ENCODE measurements around the gene CLCN1.

CLCN1 gene

GRCh38 chr7:143369678-143370651 lies 54.1 kb downstream of the CLCN1 start:
- DNase-seq = no peak

- peak; percentile 59 for DNase-seq
Measured at GRCh38 chr7:143372070-143372469, 56.2 kb downstream of the CLCN1 start.

- no peak for DNase-seq
Measured at GRCh38 chr7:143373255-143373794, 57.4 kb downstream of the CLCN1 start.

- DNase-seq = no peak
Measured at GRCh38 chr7:143374561-143374960, 58.6 kb downstream of the CLCN1 start.

- DNase-seq = peak; percentile 50
Measured at GRCh38 chr7:143375298-143376034, 59.6 kb downstream of the CLCN1 start.

- DNase-seq = no peak
Measured at GRCh38 chr7:143376396-143376795, 60.5 kb downstream of the CLCN1 start.

GRCh38 chr7:143379611-143380259 lies 63.8 kb downstream of the CLCN1 start:
- no peak for DNase-seq

- peak; percentile 90 for DNase-seq
Measured at GRCh38 chr7:143380260-143380645, 64.3 kb downstream of the CLCN1 start.

- DNase-seq = peak; percentile 91
Measured at GRCh38 chr7:143380646-143381426, 64.9 kb downstream of the CLCN1 start, which contains the start of gene ZYX. Gene ZYX, plus strand, starts transcription at chr7:143381345. Its CDS starts 227 bp downstream, at chr7:143381572.

- no peak for DNase-seq
Measured at GRCh38 chr7:143381427-143382125, 65.7 kb downstream of the CLCN1 start.

GRCh38 chr7:143382126-143382790 lies 66.3 kb downstream of the CLCN1 start:
- no peak for DNase-seq

GRCh38 chr7:143382791-143383641 lies 67.1 kb downstream of the CLCN1 start:
- DNase-seq = no peak

GRCh38 chr7:143383642-143383957 lies 67.7 kb downstream of the CLCN1 start:
- no peak for DNase-seq

- DNase-seq = no peak
Measured at GRCh38 chr7:143384148-143384547, 68.2 kb downstream of the CLCN1 start.

GRCh38 chr7:143384661-143385631 lies 69.0 kb downstream of the CLCN1 start:
- no peak for DNase-seq

GRCh38 chr7:143385891-143386781 lies 70.2 kb downstream of the CLCN1 start:
- DNase-seq = no peak

GRCh38 chr7:143387156-143387975 lies 71.5 kb downstream of the CLCN1 start:
- no peak for DNase-seq

Measured in activated CD8-positive, alpha-beta memory T cell treated with anti-CD3 and anti-CD28 coated beads, Interleukin-2, amount 50 U/mL, for 4 hours (primary cell).